DND-41 (cell line): ENCODE results near the gene RBPJ.
A peak's percentile ranks its signal among the peaks of the same experiment; 100 is the strongest.

Experiments used
- ATAC-seq: fragments of 200-7000 bp; cut with Tn5 transposase; 3 replicates; pipeline ENCODE4 v1.9.1; 2021; ENCODE audit warnings: low read depth; ENCODE audit not compliant: insufficient read depth
- DNase-seq: peaks from one replicate; pipeline ENCODE4 v3.0.0-alpha.2; 2020
- H2AFZ ChIP-seq: 2 replicates; pipeline ENCODE4 v1.6.0; 2012; ENCODE audit warnings: low read depth, low read length
- H3K27ac ChIP-seq: 2 replicates; pipeline ENCODE4 v1.5.1; 2012; ENCODE audit warnings: low read length, inconsistent platforms
- H3K27me3 ChIP-seq: fragments of 200-600 bp; sonication (generic); 2 replicates; pipeline ENCODE4 v1.6.0; 2012; ENCODE audit warnings: low read length, mild to moderate bottlenecking, inconsistent platforms; ENCODE audit not compliant: insufficient read depth, poor library complexity
- H3K36me3 ChIP-seq: 2 replicates; pipeline ENCODE4 v1.5.1; 2012; ENCODE audit warnings: low read length, inconsistent platforms; ENCODE audit not compliant: insufficient read depth
- H3K4me1 ChIP-seq: 2 replicates; pipeline ENCODE4 v1.5.1; 2012; ENCODE audit warnings: mild to moderate bottlenecking, low read length; ENCODE audit not compliant: insufficient read depth
- H3K4me2 ChIP-seq: 2 replicates; pipeline ENCODE4 v1.6.0; 2012; ENCODE audit warnings: mild to moderate bottlenecking, moderate library complexity, low read length, inconsistent platforms; ENCODE audit not compliant: insufficient read depth
- H3K4me3 ChIP-seq, 2 experiments: fragments of 200-600 bp in 1 of 2; shearing (Covaris generic) in 1 of 2; 2 replicates each; pipeline ENCODE4 v1.5.1; 2012 to 2016; ENCODE audit warnings: inconsistent platforms in 2 of 2, low read length in 2 of 2, mild to moderate bottlenecking in 2 of 2, low read depth in 1 of 2, moderate library complexity in 1 of 2
- H3K79me2 ChIP-seq: 2 replicates; pipeline ENCODE4 v1.6.0; 2012; ENCODE audit warnings: low read length, inconsistent platforms; ENCODE audit not compliant: insufficient read depth
- H3K9ac ChIP-seq: 2 replicates; pipeline ENCODE4 v1.6.0; 2012; ENCODE audit warnings: low read depth, mild to moderate bottlenecking, inconsistent platforms, low read length, moderate library complexity
- H3K9me3 ChIP-seq: 2 replicates; pipeline ENCODE4 v1.5.1; 2012; ENCODE audit warnings: low read length, moderate library complexity, mild to moderate bottlenecking, inconsistent platforms; ENCODE audit not compliant: insufficient read depth, severe bottlenecking
- H4K20me1 ChIP-seq: 2 replicates; pipeline ENCODE4 v1.6.0; 2012; ENCODE audit warnings: low read length; ENCODE audit not compliant: insufficient read depth
- EZH2 ChIP-seq: IDR thresholded peaks from 3 replicates; pipeline ENCODE4 v1.6.1; 2012; ENCODE audit warnings: borderline replicate concordance, low read depth, mild to moderate bottlenecking, moderate library complexity, low read length, inconsistent platforms; ENCODE audit not compliant: severe bottlenecking
- TF ChIP-seq, protein P1 (sequence below): IDR thresholded peaks from 2 replicates; pipeline ENCODE4 v1.5.1; 2012; ENCODE audit warnings: borderline replicate concordance, low read length, moderate library complexity, mild to moderate bottlenecking; ENCODE audit not compliant: poor library complexity, severe bottlenecking; ENCODE audit errors: extremely low read depth

Gene RBPJ

DNA sequence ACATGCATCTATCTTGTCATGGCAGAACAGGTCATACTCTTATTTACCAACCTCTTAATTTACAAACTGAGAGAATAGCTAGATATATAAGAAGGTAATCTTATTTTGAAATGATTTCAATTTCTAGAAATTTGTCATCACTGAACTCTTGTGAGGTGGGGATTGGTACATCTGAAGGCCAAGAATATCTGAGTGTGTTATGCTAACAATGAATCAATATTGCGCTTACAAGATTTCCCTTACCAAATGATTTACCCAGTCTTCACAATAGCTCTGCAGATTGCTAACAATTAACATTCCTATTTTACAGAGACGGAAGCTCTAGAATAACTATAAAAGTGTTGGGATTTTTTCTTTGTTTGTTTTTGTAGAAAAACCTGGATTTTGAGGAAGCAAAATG, 48.3 kb downstream of the RBPJ start:
- H3K79me2 ChIP-seq, result peaks cover 20% of the 10 kb centered on the region
- H2AFZ ChIP-seq, result no peak overlapping the region
- H3K4me2 ChIP-seq, result no peak overlapping the region
- peaks cover 90% of the 10 kb centered on the region for H4K20me1 ChIP-seq
- no peaks in the 10 kb centered on the region for H3K9me3 ChIP-seq
- H3K27me3 ChIP-seq, result no peaks in the 10 kb centered on the region
- TF ChIP-seq EZH2, result no peak
- ATAC-seq (no peak), DNase-seq (no peak)
- H3K4me3 ChIP-seq, result no peak overlapping the region
- H3K36me3 ChIP-seq, result 0 out of 2 replicates have a peak, but pooled peaks cover 3% of the 10 kb centered on the region
- no peak overlapping the region for H3K9ac ChIP-seq
- H3K27ac ChIP-seq, result no peak overlapping the region
- peaks cover 17% of the 10 kb centered on the region for H3K4me1 ChIP-seq

DNA sequence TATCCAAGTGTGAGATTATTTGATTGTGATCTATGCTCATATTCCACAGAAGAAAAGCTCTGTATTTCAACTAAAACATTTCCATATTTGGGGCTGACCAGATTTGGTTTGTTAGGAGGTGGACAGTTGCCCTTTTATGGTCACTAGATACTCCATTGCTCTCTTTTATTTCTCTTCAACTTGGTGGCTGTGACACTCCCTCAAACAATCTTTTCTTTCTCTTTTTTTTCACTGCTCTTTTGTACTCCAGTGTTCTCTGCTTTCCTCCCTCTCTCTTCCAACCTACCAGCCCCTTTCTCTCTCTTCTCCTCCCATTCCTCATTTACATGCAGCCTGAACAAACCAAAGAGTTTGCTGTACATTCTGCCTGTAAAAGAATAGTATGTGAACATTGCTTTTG, 48.8 kb downstream of the RBPJ start:
- no peak for DNase-seq
- Histone ChIP-seq H3K27ac (no peak overlapping the region), H3K9ac (no peak overlapping the region), H3K27me3 (no peaks in the 10 kb centered on the region), H3K9me3 (no peaks in the 10 kb centered on the region), H3K36me3 (0 out of 2 replicates have a peak, but pooled peaks cover 3% of the 10 kb centered on the region), H2AFZ (no peak overlapping the region), H4K20me1 (peaks cover 91% of the 10 kb centered on the region), H3K79me2 (peaks cover 22% of the 10 kb centered on the region), H3K4me3 (no peak overlapping the region), H3K4me1 (peaks cover 17% of the 10 kb centered on the region), H3K4me2 (no peak overlapping the region)
- ATAC-seq, result no peak
- TF ChIP-seq, protein P1, sequence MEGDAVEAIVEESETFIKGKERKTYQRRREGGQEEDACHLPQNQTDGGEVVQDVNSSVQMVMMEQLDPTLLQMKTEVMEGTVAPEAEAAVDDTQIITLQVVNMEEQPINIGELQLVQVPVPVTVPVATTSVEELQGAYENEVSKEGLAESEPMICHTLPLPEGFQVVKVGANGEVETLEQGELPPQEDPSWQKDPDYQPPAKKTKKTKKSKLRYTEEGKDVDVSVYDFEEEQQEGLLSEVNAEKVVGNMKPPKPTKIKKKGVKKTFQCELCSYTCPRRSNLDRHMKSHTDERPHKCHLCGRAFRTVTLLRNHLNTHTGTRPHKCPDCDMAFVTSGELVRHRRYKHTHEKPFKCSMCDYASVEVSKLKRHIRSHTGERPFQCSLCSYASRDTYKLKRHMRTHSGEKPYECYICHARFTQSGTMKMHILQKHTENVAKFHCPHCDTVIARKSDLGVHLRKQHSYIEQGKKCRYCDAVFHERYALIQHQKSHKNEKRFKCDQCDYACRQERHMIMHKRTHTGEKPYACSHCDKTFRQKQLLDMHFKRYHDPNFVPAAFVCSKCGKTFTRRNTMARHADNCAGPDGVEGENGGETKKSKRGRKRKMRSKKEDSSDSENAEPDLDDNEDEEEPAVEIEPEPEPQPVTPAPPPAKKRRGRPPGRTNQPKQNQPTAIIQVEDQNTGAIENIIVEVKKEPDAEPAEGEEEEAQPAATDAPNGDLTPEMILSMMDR, result no peak
- no peak for TF ChIP-seq EZH2

DNA sequence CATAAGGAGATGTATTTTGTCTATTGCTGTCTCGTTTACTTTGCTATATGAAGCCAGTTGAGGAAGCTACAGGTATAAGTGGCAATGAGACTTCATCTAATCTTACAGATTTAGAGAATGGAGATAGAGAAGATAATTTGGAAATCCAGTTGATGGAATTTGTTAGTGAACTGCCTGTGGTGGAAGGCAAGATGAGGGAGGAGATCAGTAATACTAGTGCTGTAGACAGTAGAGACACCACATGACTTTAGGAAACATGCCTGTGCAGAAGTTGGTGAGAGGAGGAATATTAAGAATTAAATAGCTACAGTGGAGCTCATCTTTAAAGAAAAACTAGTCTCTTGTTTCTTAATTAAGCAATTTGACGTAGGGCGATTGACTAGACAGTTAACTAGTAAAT, 51.3 kb downstream of the RBPJ start:
- peaks cover 17% of the 10 kb centered on the region for H3K4me1 ChIP-seq
- H3K4me3 ChIP-seq, result no peak overlapping the region
- ATAC-seq, result no peak
- no peaks in the 10 kb centered on the region for H3K36me3 ChIP-seq
- peaks cover 35% of the 10 kb centered on the region for H3K79me2 ChIP-seq
- peaks cover 97% of the 10 kb centered on the region for H4K20me1 ChIP-seq
- DNase-seq, result no peak
- H3K27ac ChIP-seq, result no peak overlapping the region
- no peak overlapping the region for H3K9ac ChIP-seq
- H3K27me3 ChIP-seq, result no peaks in the 10 kb centered on the region
- H3K9me3 ChIP-seq, result no peaks in the 10 kb centered on the region
- H2AFZ ChIP-seq, result no peak overlapping the region
- TF ChIP-seq EZH2, result no peak
- TF ChIP-seq, protein P1, result no peak
- H3K4me2 ChIP-seq, result no peak overlapping the region

DNA sequence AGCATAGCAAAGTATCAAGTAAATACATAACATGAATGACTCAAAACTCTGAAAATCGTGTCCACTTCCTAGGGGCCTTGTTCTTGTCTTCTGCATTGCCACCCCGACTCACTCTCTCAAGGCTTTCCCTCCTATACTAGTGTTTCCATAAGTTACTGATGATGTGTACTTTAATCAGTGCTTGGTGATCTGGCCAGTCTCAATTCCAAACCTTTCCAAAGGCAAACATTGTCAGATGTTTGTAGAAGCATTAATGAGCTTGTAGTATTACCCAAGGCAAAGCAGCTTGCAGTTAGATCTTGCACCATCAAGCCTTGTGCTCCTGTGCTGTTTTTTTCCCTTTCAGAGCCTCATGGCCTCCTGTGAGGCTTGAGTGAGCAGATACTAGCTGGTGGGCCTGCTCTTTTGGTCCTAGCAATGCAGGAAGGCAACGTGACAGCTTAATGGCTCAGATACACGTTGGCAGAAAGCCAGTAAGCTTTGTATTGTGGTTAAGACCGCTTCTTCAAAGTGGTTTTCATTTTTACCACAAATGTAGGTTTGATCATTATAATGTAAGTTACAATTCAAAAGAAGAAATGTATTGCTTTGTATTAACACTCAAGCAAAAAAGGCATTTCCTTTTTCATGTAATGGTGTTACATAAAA, 51.8 kb downstream of the RBPJ start:
- DNase-seq (peak; percentile 74), ATAC-seq (peak; percentile 96)
- Histone ChIP-seq H3K4me1 (peaks cover 17% of the 10 kb centered on the region), H4K20me1 (peaks cover 98% of the 10 kb centered on the region), H3K4me3 (no peak overlapping the region), H3K27me3 (no peaks in the 10 kb centered on the region), H3K9ac (no peak overlapping the region), H2AFZ (no peak overlapping the region), H3K79me2 (peaks cover 39% of the 10 kb centered on the region), H3K4me2 (no peak overlapping the region), H3K27ac (no peak overlapping the region), H3K36me3 (no peaks in the 10 kb centered on the region), H3K9me3 (no peaks in the 10 kb centered on the region)
- TF ChIP-seq EZH2, result no peak
- TF ChIP-seq, protein P1, result no peak
